ENCODE data around the gene ZDHHC3. TPM values are rescaled to one million over a fixed set of nuclear protein-coding genes. Genes with fewer than 3 reads are reported as not detected.
A peak's percentile ranks its signal among the peaks of the same experiment; 100 is the strongest.

The ZDHHC3 gene
- total and polyA plus RNA-seq, 2 experiments from 2014 or later, result 60.3 to 62.0 TPM

DNA sequence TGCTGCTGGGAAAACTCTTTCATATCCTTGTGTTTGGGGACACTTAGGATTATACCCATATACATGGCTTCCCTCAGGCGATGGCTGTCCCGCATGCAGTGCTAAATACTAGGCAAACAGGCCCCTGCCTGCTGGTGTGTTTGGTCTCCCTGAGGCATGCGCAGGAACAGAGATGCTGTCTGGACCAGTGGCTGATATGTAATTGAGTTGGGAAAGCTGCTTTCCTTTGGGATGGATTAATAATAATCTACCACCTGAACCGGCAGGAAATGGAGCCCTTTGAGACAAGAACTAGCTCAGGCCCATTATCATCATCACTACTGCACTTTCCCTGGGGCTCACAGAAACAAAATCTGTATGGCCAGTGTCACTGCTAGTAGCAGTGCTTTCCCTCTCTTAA is 18.0 kb downstream of the ZDHHC3 start:
- no peak for TF ChIP-seq EZH2 (IDR thresholded peaks at IDR 0.05; ENCODE audit: borderline replicate concordance)
- no peak for TF ChIP-seq EZH2phosphoT487 (IDR thresholded peaks at IDR 0.05; ENCODE audit: low read depth, severe bottlenecking, unreplicated experiment)
- TF ChIP-seq CTCF (IDR thresholded peaks at IDR 0.05; ENCODE audit: poor library complexity), result no peak
- H3K4me2 ChIP-seq, result no peak overlapping the region
- no peaks in the 10 kb centered on the region for H3K27me3 ChIP-seq
- H3K4me3 ChIP-seq, result no peak overlapping the region
- H3K36me3 ChIP-seq (replicated peaks; ENCODE audit: insufficient read depth, low read depth), result no peaks in the 10 kb centered on the region
- peaks cover 58% of the 10 kb centered on the region for H3K79me2 ChIP-seq
- WGBS (ENCODE audit: low lambda C conversion rate, missing lambda C conversion rate), result 96% methylated on average over 4 of the region's 4 CpGs
- H3K27ac ChIP-seq, result no peak overlapping the region
- no peaks in the 10 kb centered on the region for H3K9me3 ChIP-seq (ENCODE audit: low read depth)
- no peak overlapping the region for H2AFZ ChIP-seq
- DNase-seq (ENCODE audit: low spot score), result no peak
- no peaks in the 10 kb centered on the region for H3K9me2 ChIP-seq (replicated peaks; ENCODE audit: insufficient read depth)
- peaks cover 3% of the 10 kb centered on the region for H4K20me1 ChIP-seq (ENCODE audit: insufficient read depth, poor library complexity, severe bottlenecking)
- no peaks in the 10 kb centered on the region for H3K4me1 ChIP-seq (ENCODE audit: insufficient read depth)

GRCh38 chr3:44955917-44956316 is 20.1 kb downstream of the ZDHHC3 start:
- 100% methylated on average over 1 of the region's 1 CpG for WGBS (ENCODE audit: low lambda C conversion rate, missing lambda C conversion rate)
- H3K27ac ChIP-seq, result no peak overlapping the region
- no peaks in the 10 kb centered on the region for H3K9me3 ChIP-seq (ENCODE audit: low read depth)
- no peak overlapping the region for H3K4me2 ChIP-seq
- H2AFZ ChIP-seq, result no peak overlapping the region
- no peak for TF ChIP-seq CTCF (IDR thresholded peaks at IDR 0.05; ENCODE audit: poor library complexity)
- H3K4me3 ChIP-seq, result no peak overlapping the region
- H3K36me3 ChIP-seq (replicated peaks; ENCODE audit: insufficient read depth, low read depth), result no peaks in the 10 kb centered on the region
- no peaks in the 10 kb centered on the region for H3K9me2 ChIP-seq (replicated peaks; ENCODE audit: insufficient read depth)
- H3K4me1 ChIP-seq (ENCODE audit: insufficient read depth), result no peaks in the 10 kb centered on the region
- peaks cover 44% of the 10 kb centered on the region for H3K79me2 ChIP-seq
- peaks cover 3% of the 10 kb centered on the region for H4K20me1 ChIP-seq (ENCODE audit: insufficient read depth, poor library complexity, severe bottlenecking)
- H3K27me3 ChIP-seq, result no peaks in the 10 kb centered on the region
- no peak for DNase-seq (ENCODE audit: low spot score)

DNA sequence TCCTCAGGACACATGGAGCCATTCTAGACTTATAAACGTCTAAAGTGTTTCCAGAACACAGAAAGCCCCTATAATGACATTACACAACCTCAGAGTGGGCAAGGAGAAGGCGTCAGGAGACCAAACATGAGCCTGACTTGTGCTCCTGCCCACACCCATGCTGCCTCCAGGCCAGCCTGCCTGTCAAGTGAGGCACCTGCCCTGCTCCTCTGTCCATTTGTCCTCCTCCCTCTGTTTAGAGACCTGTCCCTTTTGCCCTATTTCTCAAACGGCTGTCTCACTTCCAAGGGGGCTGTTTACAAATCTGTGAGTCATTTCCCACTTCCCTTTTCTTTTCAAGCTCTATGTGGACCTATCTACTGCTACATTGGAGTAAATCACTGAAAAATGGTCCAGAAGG is 21.0 kb downstream of the ZDHHC3 start:
- Histone ChIP-seq H3K4me2 (no peak overlapping the region), H3K36me3 (replicated peaks; ENCODE audit: insufficient read depth, low read depth) (no peaks in the 10 kb centered on the region), H3K9me2 (replicated peaks; ENCODE audit: insufficient read depth) (no peaks in the 10 kb centered on the region), H3K4me1 (ENCODE audit: insufficient read depth) (no peaks in the 10 kb centered on the region), H3K4me3 (no peak overlapping the region), H3K27me3 (no peaks in the 10 kb centered on the region), H3K27ac (peak overlapping the region; percentile 42), H3K9me3 (ENCODE audit: low read depth) (no peaks in the 10 kb centered on the region), H2AFZ (no peak overlapping the region), H4K20me1 (ENCODE audit: insufficient read depth, poor library complexity, severe bottlenecking) (peaks cover 3% of the 10 kb centered on the region), H3K79me2 (peaks cover 36% of the 10 kb centered on the region)
- 63% methylated on average over 3 of the region's 3 CpGs for WGBS (ENCODE audit: low lambda C conversion rate, missing lambda C conversion rate)
- TF ChIP-seq EZH2 (IDR thresholded peaks at IDR 0.05; ENCODE audit: borderline replicate concordance) (no peak), EZH2phosphoT487 (IDR thresholded peaks at IDR 0.05; ENCODE audit: low read depth, severe bottlenecking, unreplicated experiment) (no peak), CTCF (IDR thresholded peaks at IDR 0.05; ENCODE audit: poor library complexity) (no peak)
- DNase-seq (ENCODE audit: low spot score), result peak; percentile 29

DNA sequence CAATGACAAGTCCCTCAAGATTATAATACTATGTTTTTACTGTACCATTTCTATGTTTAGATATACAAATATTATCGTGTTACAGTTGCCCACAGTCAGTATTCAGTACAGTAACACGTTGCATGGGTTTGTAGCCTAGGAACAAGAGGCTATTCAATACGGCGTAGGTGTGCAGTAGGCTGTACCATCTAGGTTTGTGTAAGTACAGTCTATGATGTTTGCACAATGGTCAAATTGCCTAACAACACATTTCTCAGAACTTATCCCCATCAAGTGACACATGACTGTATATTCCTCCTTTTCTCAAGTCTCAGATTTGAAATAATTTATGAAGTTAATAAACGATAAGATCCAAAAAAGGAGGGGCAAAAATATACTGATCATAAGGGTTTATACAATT is 21.7 kb downstream of the ZDHHC3 start:
- H3K4me3 ChIP-seq, result no peak overlapping the region
- peak overlapping the region; percentile 42 for H3K27ac ChIP-seq
- no peaks in the 10 kb centered on the region for H3K36me3 ChIP-seq (replicated peaks; ENCODE audit: insufficient read depth, low read depth)
- no peak for DNase-seq (ENCODE audit: low spot score)
- H3K27me3 ChIP-seq, result no peaks in the 10 kb centered on the region
- no peak overlapping the region for H3K4me2 ChIP-seq
- 86% methylated on average over 5 of the region's 5 CpGs for WGBS (ENCODE audit: low lambda C conversion rate, missing lambda C conversion rate)
- H3K4me1 ChIP-seq (ENCODE audit: insufficient read depth), result no peaks in the 10 kb centered on the region
- H2AFZ ChIP-seq, result no peak overlapping the region
- TF ChIP-seq CTCF (IDR thresholded peaks at IDR 0.05; ENCODE audit: poor library complexity), result no peak
- TF ChIP-seq EZH2phosphoT487 (IDR thresholded peaks at IDR 0.05; ENCODE audit: low read depth, severe bottlenecking, unreplicated experiment), result no peak
- TF ChIP-seq EZH2 (IDR thresholded peaks at IDR 0.05; ENCODE audit: borderline replicate concordance), result no peak
- H4K20me1 ChIP-seq (ENCODE audit: insufficient read depth, poor library complexity, severe bottlenecking), result peaks cover 3% of the 10 kb centered on the region
- H3K9me2 ChIP-seq (replicated peaks; ENCODE audit: insufficient read depth), result no peaks in the 10 kb centered on the region
- no peaks in the 10 kb centered on the region for H3K9me3 ChIP-seq (ENCODE audit: low read depth)
- peaks cover 33% of the 10 kb centered on the region for H3K79me2 ChIP-seq

Data from hepatocyte (in vitro differentiated cells).